Measurements from ENCODE around the gene LRRFIP2. TPM values are rescaled to one million over a fixed set of nuclear protein-coding genes. Genes with fewer than 3 reads are reported as not detected.

Gene LRRFIP2
- total and polyA plus RNA-seq, 4 donors, result 45.7 to 74.3 (median 67.1) TPM

DNA sequence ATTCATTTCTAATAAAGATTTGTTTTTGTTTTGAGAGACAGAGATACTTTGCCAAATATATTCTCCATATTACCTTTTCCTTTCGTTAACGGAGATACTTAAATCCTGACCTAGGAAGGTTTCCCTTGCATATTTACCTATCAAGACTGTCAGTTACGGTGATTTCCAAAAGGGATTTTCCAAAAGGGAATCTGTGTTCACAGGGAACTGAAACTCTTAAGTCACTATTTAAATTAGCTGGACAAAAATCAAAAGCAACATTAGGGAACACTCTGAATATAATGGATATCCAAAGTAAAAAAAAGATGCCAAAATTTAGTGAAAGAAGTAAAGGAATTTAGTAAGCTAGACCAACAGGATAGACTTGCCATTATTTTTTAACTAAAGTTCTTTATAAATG lies 576 bp downstream of the LRRFIP2 start:
- no peak for DNase-seq (ENCODE audit: low read depth in 4 of 6, low spot score in 6 of 6)
- Histone ChIP-seq H3K27ac (ENCODE audit: low read depth, low read length) (no peak overlapping the region), H3K27me3 (ENCODE audit: control insufficient read depth, insufficient read depth, low read length) (no peaks in the 10 kb centered on the region), H3K36me3 (ENCODE audit: control insufficient read depth, insufficient read depth, low read length) (peaks cover 7% of the 10 kb centered on the region), H3K9me3 (ENCODE audit: control insufficient read depth, insufficient read depth, low read length) (no peaks in the 10 kb centered on the region), H3K4me1 (ENCODE audit: control insufficient read depth, insufficient read depth, low read length) (no peaks in the 10 kb centered on the region), H3K4me3 (ENCODE audit: low read depth, low read length) (no peak overlapping the region)
- no CpG with 5 or more reads among the region's 3 CpGs for WGBS (ENCODE audit: insufficient coverage)

DNA sequence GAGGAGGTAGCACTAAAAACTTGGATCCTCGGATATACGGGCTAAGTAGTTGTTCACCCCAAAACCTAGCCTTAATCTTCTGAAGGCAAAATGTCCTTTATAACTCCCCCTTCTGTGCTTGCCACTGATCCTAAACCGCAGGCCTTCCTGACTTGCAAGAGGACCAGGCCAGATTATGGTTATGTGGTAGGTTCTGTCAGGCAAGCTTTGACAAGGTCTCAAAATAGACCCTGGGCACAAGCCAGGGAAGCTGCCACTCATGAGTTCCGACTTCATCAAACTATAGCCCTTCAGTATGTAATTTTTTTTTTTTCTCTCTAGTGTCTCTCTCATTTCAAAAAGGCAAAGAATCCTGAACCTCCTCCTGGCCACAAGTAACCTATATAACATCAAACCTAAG lies 3.2 kb downstream of the LRRFIP2 start:
- no peak overlapping the region for H3K27ac ChIP-seq (ENCODE audit: low read depth, low read length)
- no peaks in the 10 kb centered on the region for H3K27me3 ChIP-seq (ENCODE audit: control insufficient read depth, insufficient read depth, low read length)
- no peaks in the 10 kb centered on the region for H3K4me1 ChIP-seq (ENCODE audit: control insufficient read depth, insufficient read depth, low read length)
- H3K4me3 ChIP-seq (ENCODE audit: low read depth, low read length), result no peak overlapping the region
- peaks cover 13% of the 10 kb centered on the region for H3K36me3 ChIP-seq (ENCODE audit: control insufficient read depth, insufficient read depth, low read length)
- no peak for DNase-seq (ENCODE audit: low read depth in 4 of 6, low spot score in 6 of 6)
- no peaks in the 10 kb centered on the region for H3K9me3 ChIP-seq (ENCODE audit: control insufficient read depth, insufficient read depth, low read length)
- no CpG with 5 or more reads among the region's 4 CpGs for WGBS (ENCODE audit: insufficient coverage)

DNA sequence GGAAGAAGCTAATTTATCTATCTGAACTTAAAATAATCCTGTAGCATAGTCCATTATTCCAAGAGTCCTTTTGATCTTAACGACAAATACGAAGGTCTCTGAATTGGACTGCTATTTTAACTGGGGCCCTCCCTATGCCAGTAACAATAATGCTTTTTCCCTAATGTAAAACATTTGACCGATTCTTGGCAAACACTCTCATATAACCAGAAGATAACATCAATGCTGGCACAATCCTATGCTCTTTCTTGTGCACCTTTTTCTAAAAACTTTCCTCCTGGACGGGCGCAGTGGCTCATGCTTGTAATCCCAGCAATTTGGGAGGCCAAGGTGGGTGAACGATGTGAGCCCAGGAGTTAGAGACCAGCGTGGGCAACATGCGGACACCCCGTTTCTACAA lies 3.9 kb downstream of the LRRFIP2 start:
- no peaks in the 10 kb centered on the region for H3K27me3 ChIP-seq (ENCODE audit: control insufficient read depth, insufficient read depth, low read length)

DNA sequence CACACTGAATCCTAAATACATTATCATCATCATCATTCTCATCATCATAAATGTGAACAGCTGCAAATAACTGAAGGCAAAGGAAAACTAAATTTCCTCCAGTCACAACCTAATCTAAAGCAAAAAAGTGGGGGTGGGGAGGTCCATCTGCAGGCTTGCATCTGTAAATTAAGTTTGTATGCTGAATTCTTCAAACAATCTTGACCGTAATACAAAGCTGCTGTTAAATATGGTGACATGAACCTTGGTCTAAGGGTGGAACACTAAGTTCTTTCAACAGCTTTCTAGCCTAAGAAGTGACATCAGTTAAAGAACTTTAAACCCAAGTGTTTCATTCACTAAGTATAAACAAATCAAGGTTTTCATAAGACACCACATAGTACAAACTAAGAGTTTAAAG lies 4.3 kb downstream of the LRRFIP2 start:
- Histone ChIP-seq H3K4me3 (ENCODE audit: low read depth, low read length) (no peak overlapping the region), H3K27me3 (ENCODE audit: control insufficient read depth, insufficient read depth, low read length) (no peaks in the 10 kb centered on the region), H3K9me3 (ENCODE audit: control insufficient read depth, insufficient read depth, low read length) (no peaks in the 10 kb centered on the region), H3K4me1 (ENCODE audit: control insufficient read depth, insufficient read depth, low read length) (no peaks in the 10 kb centered on the region), H3K27ac (ENCODE audit: low read depth, low read length) (no peak overlapping the region), H3K36me3 (ENCODE audit: control insufficient read depth, insufficient read depth, low read length) (peaks cover 13% of the 10 kb centered on the region)
- no peak for DNase-seq (ENCODE audit: low read depth in 4 of 6, low spot score in 6 of 6)
- no CpG with 5 or more reads among the region's 1 CpG for WGBS (ENCODE audit: insufficient coverage)

More for the DNA sequence above, 3.9 kb downstream of the LRRFIP2 start:
- DNase-seq (ENCODE audit: low read depth in 4 of 6, low spot score in 6 of 6), result no peak
- no peak overlapping the region for H3K4me3 ChIP-seq (ENCODE audit: low read depth, low read length)
- WGBS (ENCODE audit: insufficient coverage), result 91% methylated on average over 3 of the region's 9 CpGs
- no peaks in the 10 kb centered on the region for H3K9me3 ChIP-seq (ENCODE audit: control insufficient read depth, insufficient read depth, low read length)
- H3K27ac ChIP-seq (ENCODE audit: low read depth, low read length), result no peak overlapping the region
- H3K4me1 ChIP-seq (ENCODE audit: control insufficient read depth, insufficient read depth, low read length), result no peaks in the 10 kb centered on the region
- peaks cover 13% of the 10 kb centered on the region for H3K36me3 ChIP-seq (ENCODE audit: control insufficient read depth, insufficient read depth, low read length)

DNA sequence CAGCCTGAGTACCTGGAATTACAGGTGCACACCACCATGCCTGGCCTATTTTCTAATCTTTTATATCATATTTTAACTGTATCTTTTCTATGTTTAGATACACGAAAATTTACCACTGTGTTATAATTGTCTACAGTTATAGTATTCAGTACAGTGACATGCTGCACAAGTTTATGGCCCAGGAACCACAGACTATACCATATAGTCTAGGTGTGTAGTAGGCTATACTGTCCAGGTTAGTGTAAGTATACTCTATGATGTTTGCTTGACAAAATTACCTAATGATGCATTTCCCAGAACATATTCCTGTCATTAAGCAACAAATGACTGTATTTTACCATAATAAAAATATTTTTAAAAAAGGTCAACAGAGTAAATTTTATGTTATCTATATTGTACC lies 5.5 kb downstream of the LRRFIP2 start:
- DNase-seq (ENCODE audit: low read depth in 4 of 6, low spot score in 6 of 6), result no peak
- H3K4me1 ChIP-seq (ENCODE audit: control insufficient read depth, insufficient read depth, low read length), result no peaks in the 10 kb centered on the region
- WGBS (ENCODE audit: insufficient coverage), result no CpG with 5 or more reads among the region's 1 CpG
- H3K27me3 ChIP-seq (ENCODE audit: control insufficient read depth, insufficient read depth, low read length), result no peaks in the 10 kb centered on the region
- H3K27ac ChIP-seq (ENCODE audit: low read depth, low read length), result no peak overlapping the region
- H3K36me3 ChIP-seq (ENCODE audit: control insufficient read depth, insufficient read depth, low read length), result peaks cover 13% of the 10 kb centered on the region
- H3K9me3 ChIP-seq (ENCODE audit: control insufficient read depth, insufficient read depth, low read length), result no peaks in the 10 kb centered on the region
- H3K4me3 ChIP-seq (ENCODE audit: low read depth, low read length), result no peak overlapping the region

DNA sequence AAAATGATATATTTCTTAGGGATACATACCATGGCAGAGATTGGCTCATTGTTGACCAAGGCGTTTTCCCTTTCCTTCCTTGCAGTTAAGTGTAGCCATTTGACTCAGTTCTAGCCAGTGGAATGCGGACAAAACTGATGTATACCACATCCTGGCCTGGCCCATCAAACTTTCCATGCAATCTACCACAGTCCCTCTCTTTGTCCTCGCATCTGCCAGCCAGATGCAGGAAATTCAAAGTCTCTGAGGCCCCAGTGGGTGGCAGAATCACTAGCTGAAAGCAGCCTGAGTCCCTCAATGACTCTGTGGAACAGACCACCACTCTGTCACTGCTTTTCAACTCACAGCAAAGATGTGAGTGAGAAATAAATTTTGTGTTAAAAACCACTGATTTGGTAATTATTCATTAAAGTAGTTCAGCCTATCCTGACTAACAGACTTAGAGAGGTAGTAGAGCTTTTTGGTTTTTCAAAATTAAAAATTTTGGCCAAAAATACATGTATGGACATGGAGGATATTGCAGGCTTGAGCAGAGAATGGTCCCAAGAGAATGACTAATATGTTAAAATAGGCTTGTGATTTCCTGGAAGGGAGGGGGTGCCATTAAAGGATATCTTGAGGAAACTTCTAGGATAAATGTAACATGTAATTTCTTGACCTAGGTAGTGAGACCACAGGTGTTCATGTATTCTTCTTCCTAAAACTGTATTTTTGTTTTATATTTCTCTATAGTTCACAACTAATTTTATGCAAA lies 10.9 kb downstream of the LRRFIP2 start:
- WGBS (ENCODE audit: insufficient coverage), result 70% methylated on average over 3 of the region's 3 CpGs
- H3K4me1 ChIP-seq (ENCODE audit: control insufficient read depth, insufficient read depth, low read length), result no peaks in the 10 kb centered on the region

DNA sequence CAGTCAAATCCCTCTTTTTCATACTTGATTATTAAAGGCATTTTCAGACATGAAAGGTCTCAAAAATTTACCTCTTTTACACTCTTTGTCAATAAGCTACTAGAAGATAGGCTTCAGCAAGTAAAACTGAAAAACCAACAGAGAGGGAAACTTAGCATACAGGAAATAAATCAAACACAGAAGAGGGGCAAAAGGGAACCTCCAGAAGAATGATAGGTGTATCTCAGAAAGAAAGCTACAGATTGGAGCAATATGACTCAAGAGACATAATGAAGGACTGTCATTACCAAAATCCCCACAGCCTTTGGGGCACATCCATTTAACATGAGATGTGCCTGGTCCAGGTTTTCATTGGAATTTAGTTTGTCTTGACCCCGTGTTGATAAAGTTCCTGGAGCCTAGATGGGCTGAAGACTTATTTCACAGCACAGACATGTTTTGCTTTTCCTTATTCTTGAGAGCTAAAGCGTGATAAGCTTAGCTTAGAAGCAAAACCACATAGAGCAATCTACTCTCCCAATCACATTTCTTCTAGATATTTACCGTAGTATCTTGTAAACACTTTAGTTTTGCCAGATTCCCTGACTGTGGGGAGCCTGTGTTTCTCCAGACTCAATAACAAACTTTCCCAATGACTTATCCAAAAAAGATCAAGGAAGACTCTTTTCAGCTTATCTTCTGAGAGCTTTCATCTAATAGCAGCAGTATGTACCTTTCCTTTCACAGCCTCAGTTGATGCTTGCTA lies 11.7 kb downstream of the LRRFIP2 start:
- no peaks in the 10 kb centered on the region for H3K4me1 ChIP-seq (ENCODE audit: control insufficient read depth, insufficient read depth, low read length)
- H3K9me3 ChIP-seq (ENCODE audit: control insufficient read depth, insufficient read depth, low read length), result no peaks in the 10 kb centered on the region
- no peak overlapping the region for H3K27ac ChIP-seq (ENCODE audit: low read depth, low read length)
- no peaks in the 10 kb centered on the region for H3K27me3 ChIP-seq (ENCODE audit: control insufficient read depth, insufficient read depth, low read length)
- H3K4me3 ChIP-seq (ENCODE audit: low read depth, low read length), result no peak overlapping the region
- DNase-seq (ENCODE audit: low read depth in 4 of 6, low spot score in 6 of 6), result no peak
- peaks cover 9% of the 10 kb centered on the region for H3K36me3 ChIP-seq (ENCODE audit: control insufficient read depth, insufficient read depth, low read length)
- WGBS (ENCODE audit: insufficient coverage), result 94% methylated on average over 3 of the region's 3 CpGs

More for the DNA sequence above, 10.9 kb downstream of the LRRFIP2 start:
- Histone ChIP-seq H3K27ac (ENCODE audit: low read depth, low read length) (no peak overlapping the region), H3K27me3 (ENCODE audit: control insufficient read depth, insufficient read depth, low read length) (no peaks in the 10 kb centered on the region), H3K9me3 (ENCODE audit: control insufficient read depth, insufficient read depth, low read length) (no peaks in the 10 kb centered on the region), H3K4me3 (ENCODE audit: low read depth, low read length) (no peak overlapping the region), H3K36me3 (ENCODE audit: control insufficient read depth, insufficient read depth, low read length) (peaks cover 9% of the 10 kb centered on the region)
- DNase-seq (ENCODE audit: low read depth in 4 of 6, low spot score in 6 of 6), result no peak

DNA sequence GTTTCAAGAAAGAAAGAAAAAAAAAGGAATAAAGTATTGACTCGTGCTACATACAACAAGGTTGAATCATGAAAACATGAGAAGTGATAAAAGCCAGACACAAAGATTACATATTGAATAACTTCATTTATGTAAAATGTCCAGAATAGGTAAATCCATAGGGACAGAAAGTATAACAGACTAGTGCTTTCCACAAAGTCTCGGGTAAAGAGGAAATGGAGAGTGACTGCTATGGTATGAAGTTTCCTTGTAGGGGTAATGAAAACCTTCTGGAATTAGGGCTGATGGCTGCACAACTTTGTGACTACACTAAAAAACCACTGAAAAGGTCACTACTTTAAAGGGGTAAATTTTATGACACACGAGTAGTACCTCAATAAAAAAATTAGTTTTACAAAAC lies 13.0 kb downstream of the LRRFIP2 start:
- H3K27ac ChIP-seq (ENCODE audit: low read depth, low read length), result no peak overlapping the region
- no peaks in the 10 kb centered on the region for H3K27me3 ChIP-seq (ENCODE audit: control insufficient read depth, insufficient read depth, low read length)
- no peaks in the 10 kb centered on the region for H3K4me1 ChIP-seq (ENCODE audit: control insufficient read depth, insufficient read depth, low read length)
- H3K36me3 ChIP-seq (ENCODE audit: control insufficient read depth, insufficient read depth, low read length), result peaks cover 2% of the 10 kb centered on the region
- no peak for DNase-seq (ENCODE audit: low read depth in 4 of 6, low spot score in 6 of 6)
- no peak overlapping the region for H3K4me3 ChIP-seq (ENCODE audit: low read depth, low read length)
- no CpG with 5 or more reads among the region's 3 CpGs for WGBS (ENCODE audit: insufficient coverage)
- H3K9me3 ChIP-seq (ENCODE audit: control insufficient read depth, insufficient read depth, low read length), result no peaks in the 10 kb centered on the region

DNA sequence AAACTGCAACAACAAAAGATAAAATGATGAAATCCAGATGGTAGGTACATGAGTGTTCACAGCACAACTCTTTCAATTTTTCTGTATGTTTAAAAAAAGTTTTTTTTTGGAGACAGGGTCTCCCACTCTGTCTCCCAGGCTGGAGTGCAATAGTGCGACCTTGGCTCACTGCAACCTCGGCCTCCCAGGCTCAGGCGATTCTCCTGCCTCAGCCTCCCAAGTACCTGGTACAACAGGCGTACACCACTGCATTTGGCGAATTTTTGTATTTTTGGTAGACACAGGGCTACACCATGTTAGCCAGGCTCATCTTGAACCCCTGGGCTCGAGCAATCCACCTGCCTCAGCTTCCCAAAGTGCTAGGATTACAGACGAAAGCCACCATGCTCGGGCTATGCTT lies 18.6 kb downstream of the LRRFIP2 start:
- no peaks in the 10 kb centered on the region for H3K36me3 ChIP-seq (ENCODE audit: control insufficient read depth, insufficient read depth, low read length)
- H3K4me3 ChIP-seq (ENCODE audit: low read depth, low read length), result no peak overlapping the region
- H3K9me3 ChIP-seq (ENCODE audit: control insufficient read depth, insufficient read depth, low read length), result no peaks in the 10 kb centered on the region
- WGBS (ENCODE audit: insufficient coverage), result 93% methylated on average over 8 of the region's 8 CpGs
- no peak overlapping the region for H3K27ac ChIP-seq (ENCODE audit: low read depth, low read length)
- H3K27me3 ChIP-seq (ENCODE audit: control insufficient read depth, insufficient read depth, low read length), result no peaks in the 10 kb centered on the region
- DNase-seq (ENCODE audit: low read depth in 4 of 6, low spot score in 6 of 6), result no peak
- no peaks in the 10 kb centered on the region for H3K4me1 ChIP-seq (ENCODE audit: control insufficient read depth, insufficient read depth, low read length)
